Ascending aorta (tissue), 2 donors: Measurements from ENCODE around the gene GREM1. TPM values are rescaled to one million over a fixed set of nuclear protein-coding genes. Genes with fewer than 3 reads are reported as not detected.

ENCODE experiments used
- DNase-seq, 2 donors: peaks; one replicate each; pipeline ENCODE4 v3.0.0-alpha.2; 2019; ENCODE audit warnings: low spot score in 2 of 2
- H3K27ac ChIP-seq, 2 donors: fragments of 200-600 bp; sonication (generic); one replicate each; pipeline ENCODE4 v1.5.1; 2016 to 2017; ENCODE audit warnings: mild to moderate bottlenecking in 1 of 2
- H3K27me3 ChIP-seq: fragments of 200-600 bp; sonication (generic); one replicate; pipeline ENCODE4 v1.5.1; 2017
- H3K36me3 ChIP-seq, 2 donors: fragments of 200-600 bp; sonication (generic); one replicate each; pipeline ENCODE4 v1.5.1; 2016
- H3K4me1 ChIP-seq, 2 donors: fragments of 200-600 bp; sonication (generic); one replicate each; pipeline ENCODE4 v1.5.1; 2016 to 2017; ENCODE audit warnings: mild to moderate bottlenecking in 1 of 2
- H3K4me3 ChIP-seq, 2 donors: fragments of 200-600 bp; sonication (generic); one replicate each; pipeline ENCODE4 v1.5.1; 2016 to 2017; ENCODE audit warnings: mild to moderate bottlenecking in 1 of 2
- H3K9me3 ChIP-seq, 2 donors: fragments of 200-600 bp; sonication (generic); one replicate each; pipeline ENCODE4 v1.5.1; 2016
- intact Hi-C: fragments of 100-400 bp; cut with DNase I; formaldehyde crosslinking; loops from one replicate; pipeline ENCODE4 v1.15.1; 2023
- total RNA-seq: library from RNA; depleted of rRNA; stranded (reverse); fragments of >200 nt; gene quantifications from one replicate; pipeline ENCODE4 v1.1.0, GENCODE V29; 2016
- TF ChIP-seq, protein P1 (sequence below), 3 experiments: fragments of 200-600 bp in 2 of 3; fragments of 450-650 bp in 1 of 3; sonication (generic) in 2 of 3; IDR thresholded peaks; one replicate each; pipeline ENCODE4 v1.5.1; 2016 to 2019; ENCODE audit warnings: antibody characterized with exemption in 3 of 3, mild to moderate bottlenecking in 1 of 3, moderate library complexity in 1 of 3

GREM1 gene
- total RNA-seq, 1 donor from 2014 or later = not detected

DNA sequence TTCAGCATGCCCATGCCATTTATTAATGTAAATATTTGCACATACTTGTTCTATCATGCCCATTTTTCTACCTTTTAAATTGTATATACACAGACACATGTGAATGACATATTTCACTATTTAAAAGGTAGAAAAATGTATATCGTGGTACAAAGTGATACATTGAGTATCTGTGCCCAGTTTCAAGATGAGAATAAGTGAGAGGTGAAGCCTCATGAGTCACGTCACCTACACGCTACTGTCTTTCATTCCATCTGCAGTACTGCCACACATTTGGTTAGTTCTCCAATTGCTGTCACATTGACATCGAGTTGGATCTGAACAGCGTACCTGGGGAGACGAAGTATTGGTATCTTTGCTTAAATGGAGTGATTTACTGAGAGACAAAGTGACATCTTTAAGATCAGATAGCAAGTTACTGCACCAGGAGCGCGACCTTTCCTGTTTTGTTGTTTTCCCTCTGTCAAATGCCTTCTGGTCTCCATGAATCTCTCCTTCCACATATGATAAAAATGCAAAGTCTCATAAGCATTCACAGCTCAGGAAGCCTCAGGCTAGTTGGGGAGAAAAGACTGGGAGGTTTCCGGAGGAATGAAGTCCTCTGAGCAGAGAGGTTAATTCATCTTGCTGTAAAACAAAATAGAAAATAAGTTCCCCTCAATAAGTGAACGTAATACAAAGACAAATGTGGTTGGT is 12.0 kb downstream of the GREM1 start:
- no peaks in the 10 kb centered on the region for H3K4me1 ChIP-seq
- H3K27me3 ChIP-seq = no peaks in the 10 kb centered on the region
- TF ChIP-seq, protein P1, sequence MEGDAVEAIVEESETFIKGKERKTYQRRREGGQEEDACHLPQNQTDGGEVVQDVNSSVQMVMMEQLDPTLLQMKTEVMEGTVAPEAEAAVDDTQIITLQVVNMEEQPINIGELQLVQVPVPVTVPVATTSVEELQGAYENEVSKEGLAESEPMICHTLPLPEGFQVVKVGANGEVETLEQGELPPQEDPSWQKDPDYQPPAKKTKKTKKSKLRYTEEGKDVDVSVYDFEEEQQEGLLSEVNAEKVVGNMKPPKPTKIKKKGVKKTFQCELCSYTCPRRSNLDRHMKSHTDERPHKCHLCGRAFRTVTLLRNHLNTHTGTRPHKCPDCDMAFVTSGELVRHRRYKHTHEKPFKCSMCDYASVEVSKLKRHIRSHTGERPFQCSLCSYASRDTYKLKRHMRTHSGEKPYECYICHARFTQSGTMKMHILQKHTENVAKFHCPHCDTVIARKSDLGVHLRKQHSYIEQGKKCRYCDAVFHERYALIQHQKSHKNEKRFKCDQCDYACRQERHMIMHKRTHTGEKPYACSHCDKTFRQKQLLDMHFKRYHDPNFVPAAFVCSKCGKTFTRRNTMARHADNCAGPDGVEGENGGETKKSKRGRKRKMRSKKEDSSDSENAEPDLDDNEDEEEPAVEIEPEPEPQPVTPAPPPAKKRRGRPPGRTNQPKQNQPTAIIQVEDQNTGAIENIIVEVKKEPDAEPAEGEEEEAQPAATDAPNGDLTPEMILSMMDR (IDR thresholded peaks at IDR 0.05) = no peak
- intact Hi-C loops = no loop called here
- H3K9me3 ChIP-seq = peaks cover 0 to 6% of the 10 kb centered on the region in 2 donors
- H3K27ac ChIP-seq = no peak overlapping the region
- no peak overlapping the region for H3K4me3 ChIP-seq
- H3K36me3 ChIP-seq = no peaks in the 10 kb centered on the region
- DNase-seq = no peak

DNA sequence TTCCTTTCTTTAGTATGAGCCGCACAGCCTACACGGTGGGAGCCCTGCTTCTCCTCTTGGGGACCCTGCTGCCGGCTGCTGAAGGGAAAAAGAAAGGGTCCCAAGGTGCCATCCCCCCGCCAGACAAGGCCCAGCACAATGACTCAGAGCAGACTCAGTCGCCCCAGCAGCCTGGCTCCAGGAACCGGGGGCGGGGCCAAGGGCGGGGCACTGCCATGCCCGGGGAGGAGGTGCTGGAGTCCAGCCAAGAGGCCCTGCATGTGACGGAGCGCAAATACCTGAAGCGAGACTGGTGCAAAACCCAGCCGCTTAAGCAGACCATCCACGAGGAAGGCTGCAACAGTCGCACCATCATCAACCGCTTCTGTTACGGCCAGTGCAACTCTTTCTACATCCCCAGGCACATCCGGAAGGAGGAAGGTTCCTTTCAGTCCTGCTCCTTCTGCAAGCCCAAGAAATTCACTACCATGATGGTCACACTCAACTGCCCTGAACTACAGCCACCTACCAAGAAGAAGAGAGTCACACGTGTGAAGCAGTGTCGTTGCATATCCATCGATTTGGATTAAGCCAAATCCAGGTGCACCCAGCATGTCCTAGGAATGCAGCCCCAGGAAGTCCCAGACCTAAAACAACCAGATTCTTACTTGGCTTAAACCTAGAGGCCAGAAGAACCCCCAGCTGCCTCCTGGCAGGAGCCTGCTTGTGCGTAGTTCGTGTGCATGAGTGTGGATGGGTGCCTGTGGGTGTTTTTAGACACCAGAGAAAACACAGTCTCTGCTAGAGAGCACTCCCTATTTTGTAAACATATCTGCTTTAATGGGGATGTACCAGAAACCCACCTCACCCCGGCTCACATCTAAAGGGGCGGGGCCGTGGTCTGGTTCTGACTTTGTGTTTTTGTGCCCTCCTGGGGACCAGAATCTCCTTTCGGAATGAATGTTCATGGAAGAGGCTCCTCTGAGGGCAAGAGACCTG is 13.2 kb downstream of the GREM1 start:
- TF ChIP-seq, protein P1 (IDR thresholded peaks at IDR 0.05) = no peak
- no peak for DNase-seq
- intact Hi-C loops = no loop called here

DNA sequence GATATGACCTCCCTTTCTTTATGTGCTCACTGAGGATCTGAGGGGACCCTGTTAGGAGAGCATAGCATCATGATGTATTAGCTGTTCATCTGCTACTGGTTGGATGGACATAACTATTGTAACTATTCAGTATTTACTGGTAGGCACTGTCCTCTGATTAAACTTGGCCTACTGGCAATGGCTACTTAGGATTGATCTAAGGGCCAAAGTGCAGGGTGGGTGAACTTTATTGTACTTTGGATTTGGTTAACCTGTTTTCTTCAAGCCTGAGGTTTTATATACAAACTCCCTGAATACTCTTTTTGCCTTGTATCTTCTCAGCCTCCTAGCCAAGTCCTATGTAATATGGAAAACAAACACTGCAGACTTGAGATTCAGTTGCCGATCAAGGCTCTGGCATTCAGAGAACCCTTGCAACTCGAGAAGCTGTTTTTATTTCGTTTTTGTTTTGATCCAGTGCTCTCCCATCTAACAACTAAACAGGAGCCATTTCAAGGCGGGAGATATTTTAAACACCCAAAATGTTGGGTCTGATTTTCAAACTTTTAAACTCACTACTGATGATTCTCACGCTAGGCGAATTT is 14.9 kb downstream of the GREM1 start:
- intact Hi-C loops = no loop called here
- H3K27me3 ChIP-seq = no peaks in the 10 kb centered on the region
- H3K36me3 ChIP-seq = no peaks in the 10 kb centered on the region
- TF ChIP-seq, protein P1 (IDR thresholded peaks at IDR 0.05) = no peak
- no peak for DNase-seq
- H3K4me1 ChIP-seq = no peaks in the 10 kb centered on the region
- H3K4me3 ChIP-seq = no peak overlapping the region
- peaks cover 0 to 6% of the 10 kb centered on the region in 2 donors for H3K9me3 ChIP-seq
- no peak overlapping the region for H3K27ac ChIP-seq

More for the DNA sequence above, 13.2 kb downstream of the GREM1 start:
- Histone ChIP-seq H3K9me3 (peaks cover 0 to 6% of the 10 kb centered on the region in 2 donors), H3K4me1 (no peaks in the 10 kb centered on the region), H3K27me3 (no peaks in the 10 kb centered on the region), H3K4me3 (no peak overlapping the region), H3K36me3 (no peaks in the 10 kb centered on the region), H3K27ac (no peak overlapping the region)

DNA sequence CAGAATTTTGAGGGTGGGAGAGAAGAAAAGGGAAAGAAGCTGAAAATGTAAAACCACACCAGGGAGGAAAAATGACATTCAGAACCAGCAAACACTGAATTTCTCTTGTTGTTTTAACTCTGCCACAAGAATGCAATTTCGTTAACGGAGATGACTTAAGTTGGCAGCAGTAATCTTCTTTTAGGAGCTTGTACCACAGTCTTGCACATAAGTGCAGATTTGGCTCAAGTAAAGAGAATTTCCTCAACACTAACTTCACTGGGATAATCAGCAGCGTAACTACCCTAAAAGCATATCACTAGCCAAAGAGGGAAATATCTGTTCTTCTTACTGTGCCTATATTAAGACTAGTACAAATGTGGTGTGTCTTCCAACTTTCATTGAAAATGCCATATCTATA is 15.5 kb downstream of the GREM1 start:
- intact Hi-C loops = no loop called here
- Histone ChIP-seq H3K4me3 (no peak overlapping the region), H3K27me3 (no peaks in the 10 kb centered on the region), H3K9me3 (peaks cover 0 to 2% of the 10 kb centered on the region in 2 donors), H3K4me1 (no peaks in the 10 kb centered on the region), H3K27ac (no peak overlapping the region), H3K36me3 (no peaks in the 10 kb centered on the region)
- no peak for DNase-seq
- TF ChIP-seq, protein P1 (IDR thresholded peaks at IDR 0.05) = no peak

DNA sequence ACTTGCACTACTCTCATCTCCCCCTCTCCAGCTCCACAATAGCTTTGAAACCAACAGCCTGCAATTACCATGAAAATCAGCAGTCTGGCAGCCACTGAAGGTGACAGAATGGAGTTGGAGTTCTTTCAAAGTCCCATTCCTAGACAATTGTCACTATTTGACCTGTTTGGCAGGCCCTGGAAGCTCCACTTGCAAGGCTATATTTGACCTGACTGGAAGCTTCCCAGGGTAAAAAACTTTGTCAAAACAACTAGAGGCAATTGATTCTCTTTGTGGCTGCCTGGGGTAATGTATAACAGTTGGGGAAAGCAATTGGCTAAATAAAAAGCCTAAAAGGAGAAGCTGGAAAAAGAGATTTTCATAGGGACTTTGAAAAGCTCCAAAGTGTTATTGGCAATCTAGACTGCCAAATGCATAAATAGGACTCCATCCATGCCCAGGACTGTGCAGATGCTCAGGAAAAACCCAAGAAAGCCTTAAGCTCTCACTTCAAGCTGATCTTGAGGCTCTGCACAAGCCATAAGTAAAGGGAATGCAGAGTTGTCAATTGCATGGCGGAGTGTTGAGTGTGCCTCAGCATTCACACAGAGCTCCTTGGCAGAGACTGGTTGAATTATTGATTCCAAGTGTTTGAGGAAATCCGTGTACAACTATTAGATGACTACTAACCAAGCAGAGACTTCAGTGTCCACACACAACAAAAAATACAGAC is 18.3 kb downstream of the GREM1 start:
- no peaks in the 10 kb centered on the region for H3K4me1 ChIP-seq
- H3K4me3 ChIP-seq = no peak overlapping the region
- H3K36me3 ChIP-seq = no peaks in the 10 kb centered on the region
- no peak for DNase-seq
- intact Hi-C loops = no loop called here
- no peaks in the 10 kb centered on the region for H3K9me3 ChIP-seq
- TF ChIP-seq, protein P1 (IDR thresholded peaks at IDR 0.05) = no peak
- no peak overlapping the region for H3K27ac ChIP-seq
- H3K27me3 ChIP-seq = no peaks in the 10 kb centered on the region
